Stimulated activated CD4-positive, alpha-beta T cell treated with anti-CD3 and anti-CD28 coated beads, Interleukin-4, amount 100 ng/mL, for 24 hours (primary cell): ENCODE results near the gene SH2D7.
"Not testable (repeated sequence)": the region's sequence is repeated elsewhere in the genome, so short reads cannot be mapped to it uniquely, and the experiment has no call there.

Experiments
- DNase-seq: peaks from one replicate; pipeline ENCODE4 v3.0.0-alpha.2; 2020

Gene SH2D7

GRCh38 chr15:78146425-78147154 is 54.2 kb downstream of the SH2D7 start:
- DNase-seq: no peak

- DNase-seq: no peak
Observed at GRCh38 chr15:78147566-78147965, 55.2 kb downstream of the SH2D7 start.

GRCh38 chr15:78148392-78149067 is 56.2 kb downstream of the SH2D7 start:
- no peak for DNase-seq

DNA sequence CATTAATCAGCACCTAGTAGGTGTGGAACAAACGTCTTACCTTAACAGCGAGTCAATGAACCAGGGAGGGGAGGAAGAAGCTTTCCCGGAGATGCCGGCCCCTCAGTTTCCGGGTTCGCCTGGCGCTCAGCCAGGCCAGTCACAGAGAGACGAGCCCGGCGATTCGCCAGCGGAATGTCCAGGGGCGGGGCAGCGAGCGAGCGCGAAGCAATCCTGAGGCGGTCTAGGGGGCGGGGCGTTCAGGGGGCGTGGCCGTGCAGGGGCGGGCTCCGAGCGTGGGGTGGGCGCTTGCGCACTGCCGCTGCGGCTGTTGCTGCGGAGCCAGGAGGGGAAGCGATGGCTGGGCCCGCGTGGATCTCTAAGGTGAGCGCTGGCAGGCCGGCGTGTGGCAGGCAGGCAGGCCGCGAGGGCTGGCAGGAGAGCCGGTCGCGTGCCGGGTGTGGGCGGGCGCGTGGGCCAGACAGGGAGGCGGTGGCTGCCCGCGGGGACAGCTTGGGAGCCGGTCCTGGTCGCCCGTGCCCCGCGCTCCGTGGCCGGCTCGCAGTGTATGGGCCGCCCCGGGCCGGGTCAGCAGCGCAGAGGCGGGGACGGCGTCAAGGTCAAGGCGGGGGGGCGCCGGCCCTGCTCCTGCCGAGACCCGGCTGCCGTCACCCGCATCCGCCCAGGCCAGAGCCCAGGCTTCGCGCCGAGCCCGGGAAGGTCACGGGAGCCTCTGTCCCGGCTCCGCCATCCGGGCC is 56.9 kb downstream of the SH2D7 start, which contains the start of gene IDH3A:
IDH3A (plus strand) TSS at position 295 of the 737 bp plus-strand sequence; CDS start at position 337, 42 bp downstream.
- peak; percentile 100 for DNase-seq

GRCh38 chr15:78149805-78150751 is 57.7 kb downstream of the SH2D7 start:
- no peak for DNase-seq

GRCh38 chr15:78151075-78151474 is 58.7 kb downstream of the SH2D7 start:
- DNase-seq: not testable (repeated sequence)
